Eye (tissue), 1 donor: ENCODE measurements around the gene GGT6.

Source experiments
- DNase-seq: peaks from one replicate; pipeline ENCODE4 v3.0.0-alpha.2; 2015

The GGT6 gene

DNA sequence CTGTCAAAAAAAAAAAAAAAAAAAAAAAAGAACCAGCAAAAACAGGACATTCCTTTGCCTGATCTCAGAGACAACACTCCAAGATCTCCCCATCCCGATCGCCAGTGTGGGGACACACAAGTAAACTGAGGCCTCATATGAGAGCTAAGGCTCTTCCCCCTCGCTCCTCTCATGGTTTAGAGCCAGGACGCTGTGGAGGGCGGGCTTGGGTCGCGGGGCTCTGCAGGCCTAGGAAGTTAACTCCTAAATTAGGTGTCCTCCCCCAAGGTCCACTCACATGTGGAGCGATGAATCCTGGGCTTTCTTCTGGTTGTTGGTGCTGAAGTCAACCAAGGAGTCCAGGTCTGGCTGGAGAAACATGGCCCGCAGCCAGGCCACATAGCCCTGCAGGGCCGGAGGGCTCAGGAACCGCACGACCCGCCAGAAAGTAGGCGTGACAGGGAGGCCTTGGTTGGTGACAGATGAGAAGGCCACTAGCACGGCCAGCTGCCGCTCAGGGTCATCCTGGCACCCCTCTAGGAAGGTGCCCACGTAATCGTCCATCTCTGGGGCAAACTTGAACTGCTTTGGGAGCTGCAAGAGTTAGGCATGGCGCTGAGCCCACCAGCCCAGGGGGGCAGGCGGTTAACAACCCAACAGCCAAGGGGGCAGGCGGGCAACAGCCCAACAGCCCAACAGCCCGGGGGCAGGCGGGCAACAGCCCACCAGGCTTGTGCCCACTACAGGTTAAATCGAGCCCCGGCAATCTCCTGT lies 10.4 kb downstream of the GGT6 start:
- DNase-seq: no peak

DNA sequence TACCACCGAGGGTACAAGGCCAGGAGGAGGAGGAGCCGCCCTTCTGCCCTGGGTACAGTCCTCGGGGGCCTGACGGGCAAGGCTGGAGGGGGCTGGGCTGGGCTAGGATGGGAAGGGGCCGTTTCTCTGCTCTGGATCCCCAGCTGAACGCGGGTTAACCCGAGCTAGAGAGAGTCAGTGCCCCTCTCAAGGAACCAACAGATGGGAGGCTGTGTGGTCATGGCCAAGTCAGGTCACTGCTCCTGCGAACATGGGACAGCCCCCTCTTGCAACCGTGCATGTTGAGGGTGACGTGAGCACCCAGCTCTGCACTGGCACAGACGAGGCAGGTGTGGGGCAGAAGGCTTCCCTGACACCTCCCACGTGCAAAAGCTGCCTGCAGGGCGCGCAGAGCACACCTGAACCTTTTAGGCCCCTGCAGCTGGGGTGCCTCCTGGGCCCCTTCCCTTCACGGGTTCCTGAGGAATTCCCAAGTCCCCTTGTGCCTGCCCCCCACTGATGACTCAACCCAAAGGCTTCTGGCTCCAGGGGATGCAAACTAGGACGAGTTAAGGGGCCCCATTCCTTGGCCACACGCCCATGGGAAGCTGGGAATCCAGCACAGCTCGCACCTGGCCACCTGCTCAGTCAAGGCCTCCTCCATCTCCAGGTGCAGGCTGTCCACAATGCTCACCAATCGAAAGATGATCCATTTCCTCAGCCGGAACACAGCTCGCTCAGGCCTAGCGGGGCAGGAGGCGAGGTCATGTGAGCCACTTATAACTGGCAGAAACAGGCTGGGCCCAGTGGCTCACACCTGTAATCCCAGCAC lies 11.5 kb downstream of the GGT6 start:
- no peak for DNase-seq

DNA sequence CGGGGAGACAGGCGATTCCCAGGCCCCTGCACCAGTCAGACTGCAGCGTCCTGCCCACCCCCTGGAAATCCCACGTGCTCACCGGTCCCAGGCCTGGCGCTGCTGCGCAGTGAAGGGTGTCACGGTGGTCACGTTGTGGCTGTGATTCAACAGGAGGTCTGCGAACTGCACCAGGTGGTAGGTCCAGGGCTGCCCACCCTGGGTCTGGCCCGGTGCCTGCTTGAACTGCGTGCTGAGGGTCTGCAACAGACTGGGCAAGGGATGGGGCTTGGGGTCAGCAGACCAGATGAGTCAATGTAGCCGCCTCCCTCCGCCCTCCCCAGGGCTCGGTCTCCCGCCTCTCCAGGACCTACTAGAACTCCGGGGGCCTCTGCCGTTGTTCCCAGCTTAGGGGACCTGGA lies 12.3 kb downstream of the GGT6 start:
- no peak for DNase-seq

DNA sequence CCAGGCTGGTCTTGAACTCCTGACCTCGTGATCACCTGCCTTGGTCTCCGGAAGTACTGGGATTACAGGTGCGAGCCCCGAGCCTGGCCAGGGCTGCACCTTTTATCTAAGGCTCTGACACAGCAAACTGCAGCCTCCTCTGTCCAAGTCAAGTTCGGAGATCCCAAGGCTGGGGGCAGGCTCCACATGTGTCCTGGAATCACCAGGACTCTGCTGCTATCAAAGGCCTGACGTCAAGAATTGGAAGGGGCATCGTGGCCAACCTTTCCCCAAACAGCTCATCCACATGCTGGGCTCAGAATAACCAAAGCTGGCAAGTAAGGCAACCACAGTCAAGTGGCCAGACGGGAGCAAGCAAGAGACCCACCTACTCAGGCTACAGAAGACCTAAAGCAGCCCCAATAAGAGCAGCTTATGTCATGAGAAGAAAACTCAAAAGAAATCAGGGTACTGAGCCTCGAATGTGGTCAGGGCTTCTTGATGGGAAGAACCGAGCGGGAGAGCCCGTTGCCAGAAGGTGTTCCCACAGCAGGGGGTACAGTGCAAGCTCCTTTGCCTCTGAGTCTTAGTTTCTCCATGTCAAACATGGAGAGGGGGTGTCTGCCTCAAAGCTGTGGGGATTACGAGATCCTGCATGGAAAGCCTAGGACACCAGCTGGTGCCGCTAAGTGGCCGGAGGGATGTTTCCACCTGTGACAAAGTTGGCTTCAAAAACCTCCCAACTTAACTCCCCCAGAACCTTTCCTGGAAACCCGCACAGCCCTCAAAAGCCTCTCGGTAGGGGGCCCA lies 13.1 kb downstream of the GGT6 start:
- DNase-seq: no peak

DNA sequence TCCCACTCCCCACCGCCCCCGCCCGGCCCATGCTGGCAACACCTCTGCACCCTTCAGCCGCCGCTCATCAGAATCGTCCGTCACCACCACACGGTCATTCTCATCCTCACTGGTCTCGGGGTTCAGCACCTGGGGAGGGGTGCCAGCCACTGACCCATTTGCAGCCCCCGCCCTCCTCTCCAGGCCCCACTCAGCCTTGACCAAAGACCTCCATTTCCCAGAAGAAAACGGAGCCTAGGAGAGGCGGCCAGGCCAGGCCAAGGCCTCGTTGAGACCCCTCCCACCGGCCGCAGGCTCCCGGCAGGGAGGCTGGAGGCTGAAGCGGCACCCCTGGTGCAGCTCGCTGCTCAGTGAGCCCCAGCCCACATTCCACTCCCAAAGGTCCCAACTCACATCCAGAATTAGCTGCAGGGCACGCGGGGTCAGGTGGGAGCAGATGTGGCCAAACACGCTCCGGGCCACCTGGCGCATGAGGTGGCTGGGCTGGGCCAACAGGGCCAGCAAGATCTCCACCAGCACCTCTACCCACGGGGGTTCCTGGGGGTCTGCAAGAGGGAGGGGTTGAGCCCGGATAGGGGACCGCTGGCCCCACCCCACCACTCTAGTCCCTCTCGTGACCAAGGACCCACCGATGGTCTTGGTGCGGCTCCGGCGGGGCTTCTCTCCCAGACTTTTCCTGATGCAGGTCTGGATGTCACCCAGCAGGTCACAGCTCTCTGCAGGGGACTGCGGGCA lies 15.0 kb downstream of the GGT6 start:
- no peak for DNase-seq

DNA sequence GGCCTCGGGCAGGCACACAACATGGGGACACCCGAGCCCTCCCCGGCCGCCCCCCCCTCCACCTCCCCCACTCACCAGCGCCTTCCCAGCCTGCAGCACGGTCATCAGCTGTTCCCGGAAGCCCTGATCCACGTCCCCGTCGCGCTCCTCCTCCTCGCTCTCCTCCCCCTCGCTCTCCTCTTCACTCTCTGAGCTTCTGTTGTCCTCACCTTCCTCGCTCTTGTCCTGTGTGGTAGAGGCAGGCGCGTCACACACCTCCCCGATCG lies 15.5 kb downstream of the GGT6 start:
- no peak for DNase-seq

DNA sequence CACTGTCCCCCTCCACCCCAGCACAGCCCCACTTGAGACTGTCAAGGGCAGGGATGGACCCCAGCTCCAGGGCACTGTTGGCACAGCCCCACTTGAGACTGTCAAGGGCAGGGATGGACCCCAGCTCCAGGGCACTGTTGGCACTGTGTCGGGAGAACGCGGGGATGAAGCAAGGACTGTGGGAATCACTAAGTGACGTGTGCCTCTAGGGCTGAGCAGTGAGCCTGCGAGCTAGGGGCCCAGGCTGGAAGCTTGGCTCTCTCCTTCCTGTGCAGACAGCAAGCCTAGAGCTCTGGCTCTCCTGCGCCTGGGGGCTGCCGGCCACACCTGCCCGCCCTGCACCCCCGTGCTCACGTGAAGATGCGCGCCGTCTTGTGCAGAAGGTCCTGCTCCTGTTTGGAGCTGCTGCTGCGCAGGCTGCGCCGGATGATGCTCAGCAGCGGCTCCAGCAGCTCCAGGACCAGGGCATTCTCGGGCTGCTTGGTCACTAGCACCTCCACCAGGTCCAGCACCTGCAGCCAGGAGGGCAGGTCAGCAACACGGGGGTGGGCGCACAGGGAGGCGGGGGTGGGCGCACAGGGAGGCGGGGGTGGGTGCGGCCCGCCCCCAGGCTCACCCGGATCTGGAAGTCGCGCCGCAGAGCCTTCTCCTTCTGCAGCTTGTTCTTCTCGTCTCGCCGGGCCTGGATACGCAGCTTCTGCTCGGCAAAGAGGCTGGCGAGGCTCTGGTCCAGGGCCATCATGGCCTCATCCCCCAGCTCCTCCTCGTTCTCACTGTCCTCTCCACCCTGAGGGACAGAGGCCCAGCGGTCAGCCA lies 16.0 kb downstream of the GGT6 start:
- no peak for DNase-seq

DNA sequence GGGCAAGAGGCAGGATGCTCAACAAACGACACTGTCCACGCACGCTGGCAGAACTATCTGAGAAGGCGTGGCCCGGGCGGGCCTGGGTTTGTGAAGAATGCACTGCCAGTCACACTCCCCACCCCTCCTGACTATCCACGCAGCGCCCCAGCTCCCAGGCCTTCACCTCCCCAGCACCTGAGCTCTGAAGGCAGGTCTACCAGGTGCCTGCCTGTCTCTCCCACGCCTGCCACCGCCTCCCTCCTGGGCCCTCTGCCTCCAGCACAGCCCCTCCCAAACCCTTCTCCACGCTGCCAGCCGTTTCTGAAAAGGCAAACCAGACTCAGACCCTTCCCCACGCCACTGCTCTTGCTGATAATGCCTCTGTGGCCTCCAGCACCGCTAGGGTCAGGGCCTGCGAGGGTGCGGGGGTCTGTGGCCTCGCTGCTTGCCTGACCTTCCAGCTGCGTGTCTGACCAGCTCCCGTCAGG lies 16.8 kb downstream of the GGT6 start:
- no peak for DNase-seq

DNA sequence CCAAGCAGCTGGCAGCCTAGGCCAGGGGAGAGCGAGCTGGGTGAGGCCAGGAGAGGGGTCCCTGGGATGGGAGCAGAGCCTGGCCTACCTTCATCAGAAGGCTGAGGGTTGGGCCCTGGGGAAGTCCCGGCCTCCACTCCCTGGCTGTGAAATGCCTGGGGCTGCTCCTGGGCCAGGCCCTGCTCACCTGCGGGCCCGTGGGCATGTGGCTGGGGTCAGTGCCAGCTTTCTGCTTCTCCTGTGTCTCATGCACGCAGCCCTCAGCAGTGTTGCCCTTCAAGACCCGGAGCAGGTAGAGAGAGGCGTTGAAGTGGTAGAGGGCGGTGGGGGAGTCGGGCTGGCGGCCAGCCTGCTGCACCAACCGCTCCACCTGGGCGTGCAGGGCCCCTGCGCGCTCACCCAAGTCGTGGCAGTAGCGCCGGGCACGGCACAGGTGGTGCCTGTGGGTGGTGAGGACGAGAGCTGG lies 17.6 kb downstream of the GGT6 start:
- no peak for DNase-seq

DNA sequence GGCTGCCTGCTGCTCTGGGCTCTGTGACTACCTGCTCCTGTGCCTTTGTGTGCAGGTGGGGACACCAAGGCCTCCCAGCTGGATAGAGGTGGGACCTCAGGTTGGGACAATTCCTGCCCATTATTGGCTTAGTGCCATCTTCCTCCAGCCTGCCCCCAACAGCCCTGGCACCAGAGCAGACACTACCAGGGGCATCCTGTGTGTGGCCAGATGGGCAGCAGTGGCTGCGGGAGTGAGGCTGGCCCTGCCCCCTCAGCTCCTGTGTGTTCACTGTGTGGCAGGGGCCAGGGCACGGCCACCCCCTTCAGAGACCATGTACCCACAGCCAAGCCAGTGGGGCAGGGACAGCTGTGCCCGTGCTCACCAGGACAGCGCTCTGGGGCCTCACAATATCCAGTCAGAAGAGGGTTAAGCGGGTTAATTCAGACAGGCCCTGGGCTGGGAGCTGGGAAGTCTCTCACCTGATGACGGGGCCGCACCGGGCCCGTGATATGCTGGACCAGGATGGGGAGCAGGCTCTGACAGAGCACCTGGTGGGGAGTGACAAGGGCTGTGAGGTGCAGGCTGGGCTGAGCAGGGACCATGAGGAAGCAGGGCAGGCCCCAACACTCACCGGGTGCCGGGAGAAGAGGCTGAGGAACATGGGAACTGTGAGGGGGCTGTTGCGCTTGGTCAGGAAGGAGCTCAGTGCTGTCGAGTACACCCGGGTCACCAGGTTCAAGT lies 18.2 kb downstream of the GGT6 start:
- DNase-seq: no peak

DNA sequence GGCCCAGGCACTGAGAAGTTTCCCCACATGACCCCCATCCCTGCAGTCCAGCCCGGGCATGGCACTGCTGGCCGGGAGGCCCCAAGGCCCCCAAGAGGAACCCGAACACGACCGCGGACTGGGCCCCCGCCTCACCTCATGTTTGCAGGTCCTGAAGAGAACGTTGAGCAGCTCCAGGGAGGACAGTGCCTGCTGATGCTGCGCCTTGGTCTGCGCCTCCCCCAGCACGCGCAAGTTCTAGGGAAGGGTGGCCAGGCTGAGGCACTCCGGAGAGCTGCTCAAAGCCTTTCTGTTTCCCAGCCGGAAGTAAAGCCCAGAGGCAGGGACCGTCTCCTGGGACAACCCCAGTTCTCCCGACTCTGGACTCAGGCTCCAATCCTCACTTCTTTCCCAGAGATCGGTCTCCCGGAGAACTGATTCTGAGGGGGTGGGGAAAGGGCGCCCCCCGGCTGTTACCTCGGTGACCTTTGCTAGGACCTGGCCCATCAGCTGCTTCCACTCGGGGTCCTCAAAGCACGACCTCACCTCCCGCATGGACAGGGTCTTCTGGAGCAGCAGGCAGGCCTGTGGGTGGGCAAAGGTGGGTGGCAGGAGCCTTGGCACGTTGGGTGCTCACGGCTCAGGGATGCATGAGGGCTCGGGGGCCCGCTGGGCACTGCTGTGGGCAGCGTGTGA lies 18.9 kb downstream of the GGT6 start:
- DNase-seq: no peak

DNA sequence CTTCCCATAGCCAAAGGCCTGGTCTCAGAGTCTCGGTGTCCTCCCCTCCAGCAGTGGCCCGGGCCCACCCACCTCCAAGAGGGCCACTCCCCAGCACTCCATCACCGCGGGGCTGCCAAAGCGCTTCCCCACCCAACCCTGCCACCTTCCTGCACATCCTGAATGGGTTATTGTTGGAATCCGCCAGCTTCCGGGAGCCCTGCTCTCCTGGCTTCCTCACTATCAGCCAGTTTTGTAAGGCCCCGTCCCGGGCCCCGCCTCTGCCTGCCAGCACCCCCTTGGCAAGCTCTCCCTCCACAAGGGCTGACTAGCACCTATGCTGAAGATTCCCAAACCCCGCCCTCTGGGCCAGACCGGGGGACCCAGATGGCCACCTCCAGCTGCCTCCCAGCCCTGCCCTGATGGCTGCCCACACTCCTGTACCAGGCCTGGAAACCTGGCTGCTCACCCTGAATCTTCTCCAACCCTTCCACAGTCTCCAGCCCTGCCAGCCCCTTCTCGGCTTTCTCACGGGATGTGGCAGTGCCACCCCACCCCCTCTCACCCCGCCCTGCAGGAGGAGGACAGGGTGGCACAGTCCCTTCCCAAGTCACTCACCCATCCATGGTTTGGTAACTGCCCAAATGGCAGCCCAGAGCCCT lies 19.6 kb downstream of the GGT6 start:
- DNase-seq: no peak

DNA sequence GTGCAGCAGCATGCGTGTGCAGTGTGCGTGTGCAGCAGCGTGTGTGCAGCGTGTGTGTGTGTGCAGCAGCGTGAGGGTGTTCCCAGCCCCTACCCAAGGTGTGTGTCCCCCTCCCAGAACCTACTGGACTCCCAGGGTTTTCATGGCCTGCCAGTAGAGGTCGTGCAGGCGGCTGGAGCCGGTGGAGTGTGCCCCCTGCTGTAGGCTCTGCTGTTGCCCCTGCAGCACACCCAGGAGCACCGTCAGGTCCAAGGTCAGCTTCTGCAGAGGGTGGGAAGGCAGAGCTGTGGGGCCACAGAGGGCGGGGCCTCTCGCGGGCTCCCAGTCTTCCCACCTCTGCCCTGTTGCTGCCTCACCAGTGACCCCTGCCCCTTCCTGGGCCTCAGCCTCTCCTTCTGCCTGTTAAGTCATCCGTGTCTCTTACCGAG lies 20.1 kb downstream of the GGT6 start:
- no peak for DNase-seq

DNA sequence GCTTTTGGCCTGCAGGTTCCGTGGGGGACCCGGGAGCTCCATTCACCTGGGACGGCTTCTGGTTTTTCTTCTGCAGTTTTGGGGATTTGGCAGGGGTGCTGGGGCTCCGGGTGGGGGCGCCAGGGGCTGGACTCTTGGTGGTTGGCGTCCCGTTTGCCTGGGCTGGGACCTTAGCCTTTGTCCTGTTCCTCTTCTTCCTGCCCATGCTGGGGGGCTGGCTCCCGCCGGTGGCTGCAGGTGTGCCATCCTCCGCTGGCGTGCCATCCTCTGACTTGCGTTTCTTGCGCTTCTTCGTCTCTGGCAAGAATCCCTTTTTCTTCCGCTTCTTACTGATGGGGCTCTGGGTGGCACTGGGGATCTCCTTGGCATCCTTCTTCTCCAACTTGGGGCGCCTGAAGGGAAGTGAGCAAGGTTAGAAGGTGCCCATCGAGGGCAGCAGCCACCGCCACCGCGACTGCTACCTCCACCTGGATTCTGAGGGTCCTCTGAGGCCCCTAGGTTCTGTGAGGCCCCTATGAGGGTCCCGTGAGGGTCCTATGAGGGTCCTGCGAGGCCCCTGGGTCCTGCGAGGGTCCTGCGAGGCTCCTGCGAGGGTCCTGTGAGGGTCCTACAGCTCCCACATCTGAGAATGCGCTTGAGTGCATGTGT lies 20.7 kb downstream of the GGT6 start:
- DNase-seq: no peak

DNA sequence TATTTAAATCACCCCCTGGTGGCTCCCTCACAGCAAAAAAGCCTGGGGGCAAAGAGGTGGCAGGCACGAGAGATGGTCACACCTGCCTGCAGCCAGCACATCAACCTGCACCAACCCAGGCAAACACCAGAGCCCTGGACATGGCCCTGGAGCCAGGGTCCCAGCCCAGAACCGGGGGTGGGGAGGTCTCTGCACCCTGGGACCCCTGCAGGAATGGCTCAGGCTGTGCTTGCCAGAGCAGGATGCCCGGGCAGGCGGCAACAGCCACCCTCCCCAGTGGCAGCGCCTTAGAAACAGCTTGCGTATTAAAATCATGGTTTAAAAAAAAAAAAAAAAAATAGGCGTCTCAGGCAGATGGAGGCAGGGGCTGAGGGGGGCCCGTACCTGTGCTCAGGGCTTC lies 21.4 kb downstream of the GGT6 start:
- DNase-seq: no peak

DNA sequence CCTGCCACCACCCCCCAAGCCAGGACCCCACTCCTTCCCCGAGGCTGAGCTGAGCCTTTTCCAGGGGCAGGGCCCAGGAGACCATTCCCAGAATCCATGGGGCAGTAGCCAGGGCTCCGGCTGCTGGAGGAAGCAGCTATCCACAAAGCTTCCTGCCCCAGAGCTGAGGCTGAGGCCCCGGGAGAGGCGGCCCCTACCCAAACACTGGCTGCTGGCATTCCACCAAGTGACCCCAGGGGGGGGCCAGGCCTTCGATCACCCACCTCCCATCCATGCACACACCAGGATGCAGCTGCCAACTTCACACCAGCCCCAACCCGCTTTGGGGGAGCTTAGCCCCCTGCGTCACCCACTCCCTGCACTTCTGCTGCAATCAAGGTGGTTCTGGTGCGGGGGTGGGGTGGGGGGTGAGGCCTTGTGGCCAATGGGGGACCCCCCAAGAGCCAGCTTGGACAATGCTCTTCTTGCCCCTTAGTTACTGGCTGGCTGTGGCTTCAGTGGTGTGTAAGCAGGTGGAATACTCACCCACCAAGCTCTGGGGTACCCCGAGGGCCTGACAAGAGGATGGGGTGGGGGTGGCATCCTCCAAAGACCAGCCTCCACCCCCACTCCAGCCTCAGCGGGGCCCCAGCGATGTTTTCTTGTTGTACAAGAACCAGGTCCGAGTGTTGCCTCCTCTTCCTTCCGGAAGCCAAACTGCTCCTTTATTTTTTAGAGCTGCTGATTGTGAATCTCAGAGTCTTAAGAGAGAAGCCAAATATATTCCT lies 22.0 kb downstream of the GGT6 start:
- DNase-seq: no peak

DNA sequence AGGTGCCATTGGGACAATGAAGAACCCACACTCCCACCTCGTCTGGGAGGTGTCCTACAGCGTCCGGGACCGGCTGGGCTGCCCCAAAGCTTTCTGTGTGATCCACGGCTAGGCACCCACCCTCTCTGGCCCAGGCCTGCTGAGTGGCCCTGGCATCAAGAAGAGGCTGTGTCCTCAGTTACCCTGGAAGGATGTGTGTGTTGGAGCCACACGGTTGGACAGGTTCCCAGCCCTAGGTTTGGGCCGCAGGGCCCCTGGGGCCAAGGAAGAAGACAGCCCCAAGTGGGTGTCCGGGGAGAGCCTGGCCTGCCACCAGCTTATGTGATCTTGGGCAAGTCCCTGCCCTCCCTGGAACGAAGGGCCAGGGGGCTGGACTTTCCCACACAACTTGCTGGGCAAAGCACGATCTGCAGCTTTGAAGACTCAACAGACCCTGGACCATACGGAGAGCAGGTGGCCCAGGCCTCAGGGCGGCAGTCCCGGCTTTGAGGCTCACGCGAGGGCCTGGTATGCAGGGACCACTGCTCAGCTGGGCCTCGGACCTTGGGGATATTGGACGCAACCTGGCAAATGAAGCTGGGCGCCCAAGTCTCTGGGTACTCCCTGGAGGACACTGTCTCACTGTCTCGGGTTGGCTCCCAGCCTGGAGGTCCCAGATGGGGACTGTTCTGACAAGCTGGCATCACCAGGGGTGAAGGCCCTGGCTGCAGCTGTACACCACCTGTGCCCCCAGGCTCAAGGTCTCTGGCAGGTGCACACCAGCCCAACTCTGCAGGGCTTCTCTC lies 22.7 kb downstream of the GGT6 start:
- DNase-seq: no peak
